GM23248 (cell line): ENCODE measurements around the gene TLL1.

Source experiments
- EZH2 ChIP-seq: fragments of 200-600 bp; sonication (generic); IDR thresholded peaks from 2 replicates; pipeline ENCODE4 v1.6.1; 2018; ENCODE audit warnings: antibody characterized with exemption, mild to moderate bottlenecking; ENCODE audit not compliant: insufficient read depth, poor library complexity, severe bottlenecking
- EZH2phosphoT487 ChIP-seq: fragments of 200-600 bp; sonication (generic); IDR thresholded peaks from 2 replicates; pipeline ENCODE4 v1.6.1; 2018; ENCODE audit warnings: antibody characterized with exemption, moderate library complexity, mild to moderate bottlenecking, low read depth; ENCODE audit not compliant: insufficient read depth

- TF ChIP-seq EZH2phosphoT487 (no peak), EZH2 (no peak)
These were observed 1.8 kb downstream of the TLL1 start for GRCh38 chr4:165874791-165875371.
